Occipital lobe (tissue), 2 donors: ENCODE measurements around the gene ARHGAP24. TPM values are rescaled to one million over a fixed set of nuclear protein-coding genes. Genes with fewer than 3 reads are reported as not detected.
"Not testable (repeated sequence)": the region's sequence is repeated elsewhere in the genome, so short reads cannot be mapped to it uniquely, and the experiment has no call there.

ENCODE experiments used
- DNase-seq: peaks from one replicate; lab custom pipeline; 2025; lab: John Stamatoyannopoulos, UW
- total RNA-seq: library from RNA; depleted of rRNA; stranded (reverse); fragments of >200 nt; gene quantifications from one replicate; pipeline ENCODE4 v1.2.3, GENCODE V29; 2014

Gene ARHGAP24
- total RNA-seq, 1 donor from 2014 or later, result 2.2 TPM

- no peak for DNase-seq
These were observed 40.8 kb downstream of the ARHGAP24 start for GRCh38 chr4:85515701-85516100.

GRCh38 chr4:85518526-85518925 lies 43.6 kb downstream of the ARHGAP24 start:
- DNase-seq, result not testable (repeated sequence)

- DNase-seq, result no peak
These were observed 46.1 kb downstream of the ARHGAP24 start for GRCh38 chr4:85520765-85521749.

GRCh38 chr4:85522277-85522676 lies 47.3 kb downstream of the ARHGAP24 start:
- DNase-seq, result no peak

GRCh38 chr4:85522836-85523235 lies 47.9 kb downstream of the ARHGAP24 start:
- DNase-seq, result no peak

- no peak for DNase-seq
These were observed 52.9 kb downstream of the ARHGAP24 start for GRCh38 chr4:85527815-85528214.

- DNase-seq, result no peak
These were observed 56.8 kb downstream of the ARHGAP24 start for GRCh38 chr4:85531560-85532341.

- DNase-seq, result no peak
These were observed 59.2 kb downstream of the ARHGAP24 start for GRCh38 chr4:85534120-85534519.

- DNase-seq, result no peak
These were observed 68.9 kb downstream of the ARHGAP24 start for GRCh38 chr4:85543832-85544231.

- no peak for DNase-seq
These were observed 69.8 kb downstream of the ARHGAP24 start for GRCh38 chr4:85544751-85545150.

GRCh38 chr4:85548116-85548515 lies 73.2 kb downstream of the ARHGAP24 start:
- no peak for DNase-seq

- no peak for DNase-seq
These were observed 73.9 kb downstream of the ARHGAP24 start for GRCh38 chr4:85548841-85549240.

GRCh38 chr4:85555206-85555605 lies 80.3 kb downstream of the ARHGAP24 start:
- DNase-seq, result no peak

GRCh38 chr4:85556283-85556682 lies 81.3 kb downstream of the ARHGAP24 start:
- DNase-seq, result no peak

- no peak for DNase-seq
These were observed 82.3 kb downstream of the ARHGAP24 start for GRCh38 chr4:85557016-85557901.

- DNase-seq, result no peak
These were observed 91.0 kb downstream of the ARHGAP24 start for GRCh38 chr4:85565761-85566480.

GRCh38 chr4:85569730-85570299 lies 94.9 kb downstream of the ARHGAP24 start:
- DNase-seq, result no peak

GRCh38 chr4:85570388-85570787 lies 95.4 kb downstream of the ARHGAP24 start:
- no peak for DNase-seq

GRCh38 chr4:85571008-85571407 lies 96.1 kb downstream of the ARHGAP24 start:
- no peak for DNase-seq

GRCh38 chr4:85573270-85573669 lies 98.3 kb downstream of the ARHGAP24 start:
- no peak for DNase-seq
